HG02938 (cell line): ENCODE measurements around the gene WASF2.

Experiments
- ATAC-seq: cut with Tn5 transposase; IDR thresholded peaks from one replicate; pipeline ENCODE4 v1.9.1; 2021; ENCODE audit warnings: mild to moderate bottlenecking, moderate library complexity; ENCODE audit not compliant: unreplicated experiment

WASF2 gene

DNA sequence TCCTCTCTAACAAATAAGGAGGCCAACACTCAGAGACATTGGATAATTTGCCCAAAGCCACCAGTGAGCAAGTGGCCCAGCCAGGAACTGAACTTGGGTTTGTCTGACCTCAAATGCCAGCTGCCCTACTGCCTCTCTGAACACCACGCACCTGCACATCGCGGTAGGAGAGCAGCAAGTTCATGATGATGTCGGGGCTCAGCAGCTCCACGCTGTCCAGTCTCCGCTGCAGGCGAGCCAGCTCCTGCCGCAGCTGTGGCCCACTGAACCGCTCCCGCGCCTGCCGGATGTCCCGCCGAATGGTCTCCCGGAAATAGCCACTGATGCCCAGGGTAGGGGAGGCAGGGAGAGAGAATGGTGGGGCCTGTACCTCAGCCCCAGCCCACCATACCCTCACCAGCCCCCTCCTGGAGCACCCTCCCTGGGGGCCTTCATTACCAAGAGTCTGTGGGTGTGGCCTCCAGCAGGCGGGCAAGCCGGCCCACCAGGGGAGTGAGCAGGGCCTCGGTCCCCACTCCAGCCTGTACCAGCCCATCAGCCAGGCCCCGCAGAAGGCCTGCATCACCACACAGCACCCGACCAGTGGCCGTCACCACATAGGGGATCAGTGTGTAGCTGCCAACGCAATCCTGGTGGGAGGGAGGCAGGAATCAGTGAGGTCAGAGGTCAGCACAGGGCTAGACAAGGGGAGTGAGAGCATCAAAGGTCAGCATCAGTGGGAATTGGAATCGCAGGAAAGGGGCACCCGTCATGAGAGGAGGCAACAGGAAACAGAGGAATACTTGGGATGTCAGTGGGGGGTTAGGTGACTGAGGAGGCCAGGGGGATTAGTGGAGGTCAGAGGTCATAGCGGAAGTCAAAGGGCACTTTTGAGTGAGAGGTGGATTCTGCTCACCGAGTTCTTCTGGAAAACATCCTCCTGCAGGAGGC, 125.9 kb downstream of the WASF2 start:
- ATAC-seq: no peak

- ATAC-seq: no peak
Measured at GRCh38 chr1:27361553-27361952, 128.4 kb downstream of the WASF2 start.

DNA sequence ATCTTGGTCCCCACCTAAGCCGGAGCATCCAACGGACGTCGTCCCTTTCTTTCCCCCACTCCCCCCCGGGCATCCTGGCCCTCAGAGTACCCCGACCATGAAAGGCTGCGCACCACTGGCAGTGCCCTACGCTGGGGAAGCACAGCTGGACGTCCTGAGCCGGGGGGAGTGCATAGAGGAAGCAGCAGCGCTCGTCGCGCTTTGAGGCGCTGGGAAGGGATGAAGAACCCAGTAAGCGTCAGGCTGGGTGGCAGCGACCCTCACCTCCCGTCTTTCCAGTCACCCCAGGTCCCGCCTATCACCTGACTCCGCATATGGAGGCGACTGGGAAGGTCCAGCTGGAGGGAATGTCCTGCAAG, 128.9 kb downstream of the WASF2 start:
- ATAC-seq: no peak

- ATAC-seq: no peak
Measured at GRCh38 chr1:27360159-27361043, 129.6 kb downstream of the WASF2 start.

GRCh38 chr1:27359822-27360158, 130.2 kb downstream of the WASF2 start:
- ATAC-seq: no peak

DNA sequence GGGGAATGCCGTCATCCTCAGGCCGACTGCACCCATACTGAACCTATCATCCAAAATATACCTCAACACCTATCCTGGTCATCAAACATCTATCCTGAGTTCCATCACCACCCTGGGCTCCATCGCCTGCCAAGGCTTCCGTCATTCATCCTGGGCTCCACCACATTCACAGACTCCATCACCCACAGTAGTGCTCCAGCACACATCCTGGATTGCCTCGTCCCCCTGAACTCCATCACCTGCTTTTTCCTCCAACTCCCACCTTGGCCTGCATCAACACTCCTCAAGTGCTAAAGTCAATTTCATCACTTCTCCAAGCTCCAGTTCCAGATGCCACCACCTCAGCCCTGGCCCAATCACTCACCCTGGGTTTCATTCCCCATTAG, 131.0 kb downstream of the WASF2 start:
- no peak for ATAC-seq

DNA sequence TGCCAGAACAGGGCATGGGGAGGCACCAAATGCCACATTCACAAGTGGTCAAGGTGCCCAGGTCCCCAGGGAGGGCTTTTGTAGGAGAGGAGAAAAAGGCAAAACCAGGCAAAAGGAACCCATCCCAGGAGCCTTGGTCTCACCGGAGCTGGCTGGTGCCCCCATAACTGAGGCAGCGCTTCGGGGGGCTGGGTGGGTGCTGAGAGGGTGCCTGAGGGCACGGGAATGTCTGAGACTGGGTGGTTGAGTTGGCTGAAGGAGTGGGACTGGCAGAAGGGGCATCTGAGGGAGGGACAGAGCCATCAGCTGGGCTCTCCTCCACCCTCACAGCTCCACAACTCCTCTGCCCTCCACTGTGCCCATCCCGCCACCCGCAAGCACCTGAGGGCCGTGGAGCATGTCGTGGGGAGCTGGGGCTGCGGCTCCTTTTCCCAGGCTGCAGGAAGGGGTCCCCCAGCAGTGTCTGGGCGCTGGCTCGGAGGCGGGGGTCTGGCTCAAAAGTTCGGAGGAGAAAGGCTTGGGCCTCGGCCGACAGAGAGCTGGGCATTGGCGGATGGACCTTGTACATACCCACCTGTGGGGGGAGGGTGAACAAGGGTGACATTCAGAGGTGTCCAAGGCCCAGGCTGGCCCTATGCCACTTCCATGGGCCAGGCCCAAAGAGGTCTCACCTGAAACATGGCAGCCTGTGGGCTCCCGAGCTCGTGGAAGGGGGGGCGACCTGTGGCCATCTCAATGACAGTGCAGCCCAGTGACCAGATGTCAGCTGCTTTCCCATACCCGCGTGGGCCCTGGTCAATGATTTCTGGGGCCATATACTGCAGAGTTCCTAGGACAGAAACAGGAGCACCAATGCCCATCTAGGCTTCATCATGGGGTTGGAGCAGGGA, 131.7 kb downstream of the WASF2 start:
- ATAC-seq: no peak

DNA sequence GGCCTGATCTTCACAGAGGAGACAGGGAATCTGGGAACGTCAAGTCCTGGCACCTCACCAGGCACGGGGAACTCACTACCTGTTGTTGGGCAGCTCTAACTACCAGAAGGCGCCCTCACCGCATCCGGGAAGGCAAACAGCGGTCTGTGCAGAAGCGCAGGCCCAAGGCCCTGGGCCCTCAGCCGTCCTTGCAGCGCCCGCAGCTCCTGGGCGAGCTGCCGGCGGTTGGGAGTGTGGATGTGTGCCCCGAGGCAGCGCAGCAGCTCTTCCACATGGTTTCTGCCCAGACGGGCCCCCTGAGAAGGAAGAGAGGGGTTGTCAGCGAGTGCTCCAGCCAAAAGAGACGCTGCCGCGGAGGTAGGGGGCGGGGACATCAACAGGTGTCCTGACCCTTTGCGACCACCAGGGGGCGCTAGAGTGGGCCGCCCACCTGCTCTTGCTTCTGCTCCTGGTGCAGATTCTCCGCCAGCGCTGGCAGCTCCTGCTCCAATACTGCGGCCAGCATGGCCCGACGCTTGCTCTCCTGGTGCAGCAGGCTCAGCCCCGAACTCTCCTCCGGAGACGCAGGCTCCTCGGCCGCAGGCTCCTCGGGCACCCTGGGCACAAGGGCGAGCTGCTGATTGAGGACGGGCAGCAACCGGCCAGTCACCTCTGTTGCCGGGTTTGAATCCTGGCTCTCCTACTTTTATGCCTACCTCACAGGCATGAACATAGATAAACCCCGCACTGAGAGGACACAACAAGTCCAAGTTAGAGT, 132.5 kb downstream of the WASF2 start:
- ATAC-seq: no peak

- ATAC-seq: no peak
Measured at GRCh38 chr1:27356619-27357280, 133.2 kb downstream of the WASF2 start.

DNA sequence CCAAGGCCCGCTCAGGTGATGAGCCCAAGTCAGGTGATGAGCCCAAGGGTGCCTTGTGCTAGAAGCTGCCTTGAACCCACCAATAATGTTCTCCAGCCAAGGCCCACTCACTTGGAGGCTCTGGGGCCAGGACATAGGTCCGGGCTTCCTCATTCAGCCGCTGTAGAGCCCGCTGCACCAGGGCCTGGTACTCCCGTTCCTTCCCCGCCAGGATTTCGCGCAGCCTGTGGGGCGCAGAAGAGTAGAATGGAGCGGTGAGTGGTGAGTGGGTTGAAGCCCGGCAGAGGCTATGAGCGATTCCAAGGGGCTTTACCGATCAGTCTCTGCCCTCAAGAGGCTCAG, 133.7 kb downstream of the WASF2 start:
- no peak for ATAC-seq

GRCh38 chr1:27355683-27356082, 134.3 kb downstream of the WASF2 start:
- ATAC-seq: no peak
